H1 (cell line): Measurements from ENCODE around the gene PRC1. TPM values are rescaled to one million over a fixed set of nuclear protein-coding genes. Genes with fewer than 3 reads are reported as not detected.

Experiments used
- CTCF ChIA-PET: fragments of 300-600 bp; sonication (Branson Sonifier 250); formaldehyde crosslinking; loops from one replicate; lab custom pipeline; 2021; ENCODE audit not compliant: partially characterized antibody; lab: Charles Lee
- POLR2A ChIA-PET: fragments of 300-600 bp; sonication (Branson Sonifier 250); formaldehyde crosslinking; loops from one replicate; lab custom pipeline; 2021; ENCODE audit warnings: inconsistent platforms; ENCODE audit not compliant: partially characterized antibody; lab: Charles Lee
- DNase-seq, 2 experiments: peaks; one replicate each; pipeline versions ENCODE4 v3.0.0 to v3.0.0-alpha.2; 2010 to 2022; ENCODE audit warnings: low spot score in 2 of 2, low read depth in 1 of 2, mixed read lengths in 1 of 2
- FAIRE-seq: peaks from 2 replicates; lab custom pipeline; 2011; peaks lifted over from hg19 to GRCh38; lab: Jason Lieb, UNC
- H2AFZ ChIP-seq: 2 replicates; pipeline ENCODE4 v1.8.1; 2012; ENCODE audit warnings: low read length, inconsistent platforms
- H2AK5ac ChIP-seq: 2 replicates; pipeline ENCODE4 v1.6.1; 2013; ENCODE audit warnings: low read depth, low read length
- H2BK120ac ChIP-seq: replicated peaks from 2 replicates; pipeline ENCODE3; 2013; ENCODE audit warnings: low read depth, low read length, inconsistent platforms
- H2BK12ac ChIP-seq: 2 replicates; pipeline ENCODE4 v1.6.1; 2013; ENCODE audit warnings: low read depth, low read length
- H2BK15ac ChIP-seq: 2 replicates; pipeline ENCODE4 v1.6.1; 2013; ENCODE audit warnings: low read length
- H2BK20ac ChIP-seq: 2 replicates; pipeline ENCODE4 v1.6.1; 2013; ENCODE audit warnings: low read length
- H2BK5ac ChIP-seq: 2 replicates; pipeline ENCODE4 v1.6.1; 2013; ENCODE audit warnings: low read depth, low read length
- H3K14ac ChIP-seq: 2 replicates; pipeline ENCODE4 v1.6.1; 2013; ENCODE audit warnings: inconsistent platforms; ENCODE audit not compliant: insufficient read length
- H3K18ac ChIP-seq: 2 replicates; pipeline ENCODE4 v1.6.1; 2013; ENCODE audit warnings: low read length; ENCODE audit errors: extremely low read depth
- H3K23ac ChIP-seq: 2 replicates; pipeline ENCODE4 v1.6.1; 2013; ENCODE audit warnings: inconsistent platforms; ENCODE audit not compliant: insufficient read length
- H3K23me2 ChIP-seq: 2 replicates; pipeline ENCODE4 v1.6.1; 2013; ENCODE audit warnings: low read depth, low read length
- H3K27ac ChIP-seq: 2 replicates; pipeline ENCODE4 v1.6.1; 2011; ENCODE audit warnings: low read depth, low read length, inconsistent platforms
- H3K27me3 ChIP-seq, 4 experiments: replicated peaks in 1 of 4; 1 replicate in 1 of 4; 2 replicates in 3 of 4; pipeline versions ENCODE4 v1.6.1 to v1.8.1; 2011 to 2013; ENCODE audit warnings: low read length in 3 of 4, mild to moderate bottlenecking in 3 of 4, inconsistent platforms in 2 of 4, mixed read lengths in 2 of 4, moderate library complexity in 1 of 4; ENCODE audit not compliant: control insufficient read depth in 3 of 4, insufficient read depth in 3 of 4; ENCODE audit errors: extremely low read depth in 1 of 4
- H3K36me3 ChIP-seq, 4 experiments: 2 replicates each; pipeline versions ENCODE4 v1.6.1 to v1.8.1; 2011 to 2013; ENCODE audit warnings: mild to moderate bottlenecking in 4 of 4, low read length in 3 of 4, moderate library complexity in 2 of 4, control low read depth in 1 of 4, inconsistent platforms in 1 of 4; ENCODE audit not compliant: insufficient read depth in 4 of 4, control insufficient read depth in 2 of 4
- H3K4ac ChIP-seq: replicated peaks from 2 replicates; pipeline ENCODE3; 2013; ENCODE audit warnings: low read length, low read depth, mixed read lengths, inconsistent platforms; ENCODE audit not compliant: insufficient read length
- H3K4me1 ChIP-seq, 4 experiments: replicated peaks in 1 of 4; 1 replicate in 1 of 4; 2 replicates in 3 of 4; pipeline versions ENCODE4 v1.6.1 to v1.8.1; 2011 to 2013; ENCODE audit warnings: low read length in 3 of 4, inconsistent platforms in 2 of 4, mixed read lengths in 1 of 4; ENCODE audit not compliant: insufficient read depth in 4 of 4, control insufficient read depth in 3 of 4
- H3K4me2 ChIP-seq, 2 experiments: 2 replicates each; pipeline versions ENCODE4 v1.6.1 to v1.8.1; 2011 to 2013; ENCODE audit warnings: low read depth in 2 of 2, low read length in 2 of 2, control low read depth in 1 of 2, inconsistent platforms in 1 of 2, mild to moderate bottlenecking in 1 of 2; ENCODE audit not compliant: insufficient read depth in 1 of 2
- H3K4me3 ChIP-seq, 4 experiments: fragments of 200-600, 300-600 bp in 1 of 4; sonication (generic), shearing (Covaris generic), sonication (Bioruptor Twin) in 1 of 4; 2 replicates each; pipeline versions ENCODE4 v1.5.1 to v1.8.1; 2011 to 2016; ENCODE audit warnings: low read length in 4 of 4, low read depth in 3 of 4, control low read depth in 2 of 4, inconsistent platforms in 2 of 4, mild to moderate bottlenecking in 2 of 4, mixed read lengths in 1 of 4, moderate library complexity in 1 of 4; ENCODE audit not compliant: insufficient read depth in 2 of 4; ENCODE audit errors: extremely low read depth in 1 of 4
- H3K56ac ChIP-seq: replicated peaks from 2 replicates; pipeline ENCODE3; 2013; ENCODE audit warnings: low read depth, mild to moderate bottlenecking, mixed read lengths, low read length, inconsistent platforms; ENCODE audit not compliant: insufficient read length
- H3K79me1 ChIP-seq: 2 replicates; pipeline ENCODE4 v1.6.1; 2013; ENCODE audit warnings: low read depth, low read length, control low read depth
- H3K79me2 ChIP-seq, 2 experiments: 2 replicates each; pipeline versions ENCODE4 v1.6.1 to v1.8.1; 2012 to 2013; ENCODE audit warnings: low read length in 2 of 2, mild to moderate bottlenecking in 2 of 2, inconsistent platforms in 1 of 2; ENCODE audit not compliant: insufficient read depth in 2 of 2, control insufficient read depth in 1 of 2
- H3K9ac ChIP-seq, 4 experiments: replicated peaks in 1 of 4; 1 replicate in 1 of 4; 2 replicates in 3 of 4; pipeline versions ENCODE4 v1.6.1 to v1.8.1; 2011 to 2013; ENCODE audit warnings: low read depth in 3 of 4, low read length in 3 of 4, control low read depth in 2 of 4, mild to moderate bottlenecking in 2 of 4, moderate library complexity in 2 of 4, inconsistent platforms in 1 of 4; ENCODE audit errors: extremely low read depth in 1 of 4
- H3K9me3 ChIP-seq, 2 experiments: 2 replicates each; pipeline versions ENCODE4 v1.6.1 to v1.8.1; 2012 to 2013; ENCODE audit warnings: mild to moderate bottlenecking in 2 of 2, moderate library complexity in 2 of 2, control low read depth in 1 of 2, inconsistent platforms in 1 of 2, low read depth in 1 of 2, low read length in 1 of 2, mixed read lengths in 1 of 2; ENCODE audit not compliant: insufficient read depth in 2 of 2
- H4K20me1 ChIP-seq, 2 experiments: replicated peaks in 1 of 2; 2 replicates each; pipeline versions ENCODE3 to v1.8.1; 2011 to 2013; ENCODE audit warnings: inconsistent platforms in 2 of 2, low read length in 2 of 2, mild to moderate bottlenecking in 1 of 2; ENCODE audit not compliant: insufficient read depth in 2 of 2, control insufficient read depth in 1 of 2
- H4K5ac ChIP-seq: 2 replicates; pipeline ENCODE4 v1.6.1; 2013; ENCODE audit warnings: low read length, low read depth, mixed read lengths, inconsistent platforms; ENCODE audit not compliant: insufficient read length
- H4K8ac ChIP-seq: 2 replicates; pipeline ENCODE4 v1.8.0; 2013; ENCODE audit warnings: mild to moderate bottlenecking, moderate library complexity, low read length, inconsistent platforms; ENCODE audit not compliant: insufficient read depth; ENCODE audit errors: extremely low read depth
- H4K91ac ChIP-seq: replicated peaks from 2 replicates; pipeline ENCODE3; 2013; ENCODE audit warnings: low read length, mixed read lengths, inconsistent platforms; ENCODE audit not compliant: insufficient read length
- HDAC6 ChIP-seq: IDR thresholded peaks from one replicate; pipeline ENCODE4 v1.7.1; 2012; ENCODE audit warnings: low read depth, mild to moderate bottlenecking, inconsistent platforms, low read length, moderate library complexity
- KDM5A ChIP-seq: fragments of 200-600 bp; IDR thresholded peaks from 2 replicates; pipeline ENCODE4 v1.7.1; 2012; ENCODE audit warnings: mild to moderate bottlenecking, low read length, inconsistent platforms, mixed read lengths
- NANOG ChIP-seq: IDR thresholded peaks from 2 replicates; pipeline ENCODE4 v1.6.1; 2011; ENCODE audit warnings: low read length, low read depth, mild to moderate bottlenecking, inconsistent platforms; ENCODE audit not compliant: insufficient read depth, poor library complexity, severe bottlenecking
- POLR2A ChIP-seq, 2 experiments: IDR thresholded peaks; 1 replicate in 1 of 2; 2 replicates in 1 of 2; pipeline ENCODE4 v1.6.1; 2011; ENCODE audit warnings: low read depth in 2 of 2, low read length in 2 of 2, mild to moderate bottlenecking in 2 of 2; ENCODE audit errors: control extremely low read depth in 1 of 2
- POLR2AphosphoS5 ChIP-seq: IDR thresholded peaks from 2 replicates; pipeline ENCODE4 v1.6.1; 2011; ENCODE audit warnings: low read depth, low read length
- SP4 ChIP-seq: IDR thresholded peaks from 2 replicates; pipeline ENCODE4 v1.6.1; 2012; ENCODE audit warnings: low read length, inconsistent platforms
- WGBS, 2 experiments: shearing (Covaris generic) in 1 of 2; methylation state at CpG; one replicate each; pipeline versions ENCODE4 v1.1.6 to v1.1.7; 2013 to 2015; ENCODE audit warnings: low lambda C conversion rate in 2 of 2, mixed read lengths in 2 of 2, inconsistent platforms in 1 of 2, low coverage in 1 of 2, missing lambda C conversion rate in 1 of 2; ENCODE audit not compliant: insufficient replicate concordance in 2 of 2, insufficient coverage in 1 of 2, insufficient read length in 1 of 2; ENCODE audit errors: extremely low coverage in 1 of 2, missing lambda C conversion rate in 1 of 2; 5-methylcytosine and 5-hydroxymethylcytosine counted together
- polyA plus RNA-seq, 7 experiments: library from polyadenylated mRNA; depleted of rRNA in 3 of 7; stranded (reverse) in 5 of 7; unstranded in 2 of 7; fragments of >200 nt in 5 of 7; fragments of 200-250 nt in 2 of 7; gene quantifications; 1 replicate in 5 of 7; 2 replicates in 1 of 7; 4 replicates in 1 of 7; pipeline versions ENCODE4 v1.2.1 to v1.2.3, GENCODE V29; 2011 to 2013; ENCODE audit warnings: missing spikeins in 2 of 7, mixed read lengths in 2 of 7
- total RNA-seq: library from RNA; stranded (reverse); fragmentation: NEBNext Ultra II Directional; extraction: Animal tissue kit (Norgen Biotek cat#: 25700); gene quantifications from 2 replicates; pipeline ENCODE4 v1.2.1, GENCODE V29; 2021

Gene PRC1
- total and polyA plus RNA-seq, 2 of the 8 experiments (the other 6 are each of a cell fraction or from before 2014, with no cell fraction given) = 90.7 to 181 TPM

GRCh38 chr15:90939756-90940155 is 54.6 kb downstream of the PRC1 start:
- Histone ChIP-seq H2BK120ac (no peak overlapping the region), H3K56ac (no peak overlapping the region), H2AK5ac (no peak overlapping the region), H3K9ac (no peak overlapping the region), H3K4me1 (peaks cover 0 to 7% (median 6%) of the 10 kb centered on the region in 4 experiments; a peak in 6 of 7 replicates), H3K4me3 (no peak overlapping the region), H2BK12ac (no peak overlapping the region), H4K5ac (no peak overlapping the region), H4K20me1 (peaks cover 4 to 6% of the 10 kb centered on the region in 2 experiments), H3K36me3 (peaks cover 11 to 57% (median 32%) of the 10 kb centered on the region in 4 experiments; a peak in 7 of 8 replicates), H3K9me3 (no peaks in the 10 kb centered on the region), H3K23me2 (peaks cover 7% of the 10 kb centered on the region; the same call in 1 of the 2 replicates), H2BK5ac (no peak overlapping the region), H3K79me2 (no peaks in the 10 kb centered on the region), H3K4ac (no peak overlapping the region), H3K4me2 (no peak overlapping the region), H3K18ac (no peak overlapping the region), H3K23ac (no peak overlapping the region), H3K27ac (no peak overlapping the region), H3K27me3 (no peaks in the 10 kb centered on the region), H3K79me1 (no peaks in the 10 kb centered on the region), H3K14ac (no peak overlapping the region), H2AFZ (no peak overlapping the region), H4K8ac (no peak overlapping the region), H4K91ac (no peak overlapping the region), H2BK20ac (no peak overlapping the region), H2BK15ac (no peak overlapping the region)
- WGBS, 2 experiments = 85% methylated on average over 6 of the region's 7 CpGs; no CpG with 5 or more reads in 1 of the 2 experiments
- TF ChIP-seq HDAC6 (no peak), POLR2A (IDR thresholded peaks at IDR 0.05; ENCODE audit: control extremely low read depth in 1 of 2, low read depth in 2 of 2, low read length in 2 of 2) (no peak), SP4 (no peak), KDM5A (no peak), POLR2AphosphoS5 (no peak), NANOG (no peak)
- POLR2A ChIA-PET = interaction anchor here (1.3 kb wide), 1 partner anchor 10 kb away, joined by 3 read pairs; no protein-coding TSS in a partner anchor
- no peak for DNase-seq
- CTCF ChIA-PET = interaction anchor here (0.8 to 20.7 kb wide), 6 partner anchors 9 to 37 kb away, joined by 3 to 306 read pairs (median 3); partner anchors contain the start of genes MAN2A2 and RCCD1
- no peak for FAIRE-seq
